ENCODE measurements around the gene AHDC1. TPM values are rescaled to one million over a fixed set of nuclear protein-coding genes. Genes with fewer than 3 reads are reported as not detected.

Gene AHDC1
- total RNA-seq, 1 donor from 2014 or later = 7.0 TPM

DNA sequence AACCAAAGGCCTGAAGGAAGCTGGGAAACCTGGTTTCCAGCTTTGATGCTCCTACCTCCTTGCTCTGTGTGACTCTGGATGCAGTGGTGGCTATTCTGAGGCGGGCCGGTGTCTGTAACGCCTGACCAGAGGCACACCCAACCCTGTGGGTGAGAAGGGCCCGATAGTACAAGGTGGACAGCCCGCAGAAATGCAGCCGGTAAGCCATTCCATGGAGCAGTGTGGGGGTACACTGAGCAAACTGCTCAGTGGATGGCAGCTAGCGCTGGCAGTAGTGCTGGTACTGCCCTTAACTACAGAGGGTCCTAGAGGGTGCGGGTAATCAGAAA is 36.0 kb downstream of the AHDC1 start:
- H3K79me2 ChIP-seq (ENCODE audit: low read depth) = peaks cover 86% of the 10 kb centered on the region
- DNase-seq (ENCODE audit: low spot score) = no peak
- no peaks in the 10 kb centered on the region for H3K36me3 ChIP-seq
- no peaks in the 10 kb centered on the region for H3K36me3 Mint-ChIP-seq
- peaks cover 90% of the 10 kb centered on the region for H3K4me1 Mint-ChIP-seq
- H3K27ac ChIP-seq = peak overlapping the region; percentile 91
- H3K4me3 ChIP-seq = peak overlapping the region; percentile 15
- no peaks in the 10 kb centered on the region for H3K27me3 ChIP-seq
- H2AFZ ChIP-seq (replicated peaks) = no peak overlapping the region
- peak overlapping the region; percentile 97 for H3K27ac Mint-ChIP-seq
- peak overlapping the region; percentile 79 for H3K4me3 Mint-ChIP-seq
- H3K4me2 ChIP-seq = peak overlapping the region; percentile 76
- peaks cover 8% of the 10 kb centered on the region for H3K27me3 Mint-ChIP-seq (ENCODE audit: insufficient read depth, low read depth)
- peaks cover 80% of the 10 kb centered on the region for H3F3A ChIP-seq (ENCODE audit: low read depth)
- no peaks in the 10 kb centered on the region for H3K9me3 Mint-ChIP-seq
- no peak overlapping the region for H3K9ac ChIP-seq
- no peaks in the 10 kb centered on the region for H3K9me3 ChIP-seq (ENCODE audit: low read depth)
- TF ChIP-seq EZH2phosphoT487 (IDR thresholded peaks at IDR 0.05) (no peak), EZH2 (IDR thresholded peaks at IDR 0.05) (no peak), CTCF (IDR thresholded peaks at IDR 0.05) (no peak)
- H4K20me1 ChIP-seq (ENCODE audit: low read depth) = peaks cover 86% of the 10 kb centered on the region
- H3K4me1 ChIP-seq = peaks cover 92% of the 10 kb centered on the region

- no peaks in the 10 kb centered on the region for H3K36me3 ChIP-seq
- no peak overlapping the region for H2AFZ ChIP-seq (replicated peaks)
- H3K4me1 Mint-ChIP-seq = peaks cover 90% of the 10 kb centered on the region
- peak overlapping the region; percentile 79 for H3K4me3 Mint-ChIP-seq
- peak overlapping the region; percentile 91 for H3K27ac ChIP-seq
- peaks cover 86% of the 10 kb centered on the region for H3K79me2 ChIP-seq (ENCODE audit: low read depth)
- peak overlapping the region; percentile 22 for H3K4me3 ChIP-seq
- peaks cover 80% of the 10 kb centered on the region for H3F3A ChIP-seq (ENCODE audit: low read depth)
- H4K20me1 ChIP-seq (ENCODE audit: low read depth) = peaks cover 86% of the 10 kb centered on the region
- H3K27ac Mint-ChIP-seq = peak overlapping the region; percentile 97
- peaks cover 8% of the 10 kb centered on the region for H3K27me3 Mint-ChIP-seq (ENCODE audit: insufficient read depth, low read depth)
- H3K4me2 ChIP-seq = peak overlapping the region; percentile 76
- TF ChIP-seq EZH2phosphoT487 (IDR thresholded peaks at IDR 0.05) (no peak), EZH2 (IDR thresholded peaks at IDR 0.05) (no peak), CTCF (IDR thresholded peaks at IDR 0.05) (no peak)
- H3K9me3 ChIP-seq (ENCODE audit: low read depth) = no peaks in the 10 kb centered on the region
- peak; percentile 97 for DNase-seq (ENCODE audit: low spot score)
- peaks cover 92% of the 10 kb centered on the region for H3K4me1 ChIP-seq
- H3K9me3 Mint-ChIP-seq = no peaks in the 10 kb centered on the region
- H3K9ac ChIP-seq = no peak overlapping the region
- no peaks in the 10 kb centered on the region for H3K36me3 Mint-ChIP-seq
- H3K27me3 ChIP-seq = no peaks in the 10 kb centered on the region
Observed at GRCh38 chr1:27567146-27567526, 36.8 kb downstream of the AHDC1 start.

DNA sequence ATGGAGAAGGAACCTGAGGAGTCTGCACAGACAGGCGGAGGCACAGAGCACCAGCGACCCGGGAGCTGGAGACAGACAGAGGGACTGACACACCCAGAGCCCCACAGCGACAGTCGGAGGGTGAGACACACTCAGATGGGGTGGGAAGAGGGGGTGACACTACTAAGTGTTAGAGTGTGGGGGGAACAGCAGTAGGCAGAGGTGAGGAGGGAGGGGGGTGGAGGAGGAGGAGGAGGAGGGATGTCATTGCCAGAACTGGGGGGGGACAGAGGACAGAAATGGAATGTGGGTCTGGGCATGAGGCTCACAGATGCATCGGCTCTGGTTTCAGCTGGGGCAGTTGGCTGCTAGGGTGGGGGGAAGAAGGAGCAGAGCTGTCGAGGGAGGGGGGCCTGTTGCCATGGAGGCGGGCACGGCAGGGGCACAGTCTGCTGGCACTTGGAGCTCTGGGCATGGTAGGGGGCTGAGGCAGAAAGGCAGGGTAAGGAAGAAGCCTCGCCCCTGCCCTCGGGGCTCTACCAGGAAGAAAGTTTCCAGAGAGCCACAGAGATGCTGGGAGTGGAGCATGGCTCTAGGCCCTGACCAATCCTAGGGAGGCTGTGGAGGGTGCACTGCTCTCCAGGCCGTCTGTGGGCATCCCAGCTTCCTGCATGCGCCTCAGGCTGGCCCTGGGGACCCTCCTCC is 37.3 kb downstream of the AHDC1 start:
- Mint-ChIP-seq H3K4me3 (peak overlapping the region; percentile 79), H3K4me1 (peaks cover 89% of the 10 kb centered on the region), H3K36me3 (no peaks in the 10 kb centered on the region), H3K27me3 (ENCODE audit: insufficient read depth, low read depth) (peaks cover 8% of the 10 kb centered on the region), H3K9me3 (no peaks in the 10 kb centered on the region), H3K27ac (peak overlapping the region; percentile 97)
- Histone ChIP-seq H3K4me3 (peak overlapping the region; percentile 22), H3K27me3 (no peaks in the 10 kb centered on the region), H4K20me1 (ENCODE audit: low read depth) (peaks cover 91% of the 10 kb centered on the region), H3K27ac (peak overlapping the region; percentile 91), H3K79me2 (ENCODE audit: low read depth) (peaks cover 86% of the 10 kb centered on the region), H2AFZ (replicated peaks) (no peak overlapping the region), H3K9me3 (ENCODE audit: low read depth) (no peaks in the 10 kb centered on the region), H3K36me3 (no peaks in the 10 kb centered on the region), H3K9ac (no peak overlapping the region), H3F3A (ENCODE audit: low read depth) (peaks cover 80% of the 10 kb centered on the region), H3K4me2 (peak overlapping the region; percentile 76), H3K4me1 (peaks cover 92% of the 10 kb centered on the region)
- DNase-seq (ENCODE audit: low spot score) = peak; percentile 51
- TF ChIP-seq EZH2phosphoT487 (IDR thresholded peaks at IDR 0.05) (no peak), CTCF (IDR thresholded peaks at IDR 0.05) (no peak), EZH2 (IDR thresholded peaks at IDR 0.05) (no peak)

All from neural progenitor cell (in vitro differentiated cells).